Stimulated activated CD4-positive, alpha-beta T cell treated with anti-CD3 and anti-CD28 coated beads, Interleukin-15, amount 100 ng/mL, for 48 hours (primary cell): Measurements from ENCODE around the gene ACP5.
"Not testable (repeated sequence)": the region's sequence is repeated elsewhere in the genome, so short reads cannot be mapped to it uniquely, and the experiment has no call there.

ENCODE experiments used
- DNase-seq, 2 donors: peaks; one replicate each; pipeline ENCODE4 v3.0.0-alpha.2; 2020; ENCODE audit warnings: low read depth in 2 of 2

The ACP5 gene

DNA sequence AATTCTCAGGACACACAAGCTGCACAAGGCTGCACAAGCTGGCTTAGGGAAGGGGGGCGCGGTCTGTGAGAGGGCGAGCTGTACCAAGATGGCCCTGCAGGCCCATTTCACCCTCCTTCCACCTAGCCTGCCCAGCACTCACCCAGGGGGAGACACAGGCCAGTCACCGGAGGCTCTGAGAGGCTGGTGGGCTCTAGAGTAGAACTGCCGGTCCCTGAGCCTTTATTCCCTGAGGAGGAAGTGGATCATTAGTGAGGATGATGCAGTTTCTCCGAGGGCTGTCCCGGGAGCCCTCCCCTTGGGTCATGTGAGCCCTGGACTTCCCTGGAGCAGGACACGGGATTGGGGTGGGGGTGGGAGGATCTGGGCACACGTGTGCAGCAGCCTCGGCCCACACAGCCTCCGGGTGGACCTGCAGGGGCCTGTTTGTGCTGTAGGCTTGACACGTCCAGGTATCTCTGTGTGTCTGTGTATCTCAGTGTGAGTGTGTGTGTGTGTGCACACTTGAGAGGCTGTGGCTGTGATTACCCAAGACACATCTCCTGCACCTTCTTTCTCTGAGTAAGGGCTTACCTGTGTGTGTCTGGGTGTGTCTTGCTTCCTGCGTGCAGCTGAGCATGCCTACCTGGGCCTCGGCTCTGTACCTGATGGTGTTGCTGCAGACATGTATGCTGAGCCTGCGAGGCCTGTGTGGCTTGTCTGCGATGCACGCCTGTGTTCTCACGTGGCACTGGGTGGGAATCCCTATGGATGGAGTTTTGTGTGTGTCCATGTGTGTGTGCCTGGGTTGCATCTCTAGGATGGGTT, at the start of gene ACP5:
TSS of gene ACP5 (minus strand) at position 195 of the 807 bp plus-strand sequence. CDS start 328 bp downstream, outside the sequence.
- DNase-seq = no peak

DNA sequence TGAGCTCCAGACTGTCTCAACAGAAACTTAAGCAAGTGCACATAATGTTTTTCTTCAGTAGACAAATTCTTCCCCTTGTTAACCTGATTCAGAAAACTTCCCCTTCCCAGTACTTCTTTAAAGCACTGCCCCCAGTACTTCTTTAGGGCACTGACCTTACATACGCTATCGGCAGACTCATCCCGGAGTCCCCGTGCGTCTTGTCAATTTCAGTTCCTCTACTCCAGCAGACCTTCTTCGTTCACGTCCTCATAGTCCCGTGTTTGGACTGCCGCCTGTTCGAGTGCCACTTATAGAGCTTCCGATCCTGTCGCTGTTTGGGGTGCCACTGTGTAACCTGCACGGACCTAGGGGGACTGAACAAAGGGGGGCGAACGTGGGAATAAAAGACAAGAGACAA, 48.8 kb upstream of the ACP5 start:
- DNase-seq = no peak

DNA sequence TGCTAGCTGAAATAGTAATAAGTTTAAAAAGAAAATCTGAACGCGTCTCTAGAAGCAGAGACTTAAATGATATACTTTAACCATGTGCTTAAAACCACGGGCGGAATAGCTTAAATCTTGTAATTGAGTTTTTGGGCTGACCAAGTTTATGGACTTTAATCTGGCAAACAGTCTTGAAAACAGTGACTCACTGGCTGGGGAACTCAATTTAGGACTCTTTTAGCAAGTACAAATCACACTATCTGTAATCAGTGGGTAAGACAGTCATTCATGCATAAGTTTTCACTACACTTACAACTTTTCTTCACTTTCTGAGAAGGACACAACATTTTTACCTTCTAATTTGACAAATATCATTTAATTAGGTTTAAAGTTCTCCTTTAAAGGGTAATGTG, 46.6 kb upstream of the ACP5 start:
- no peak for DNase-seq

DNA sequence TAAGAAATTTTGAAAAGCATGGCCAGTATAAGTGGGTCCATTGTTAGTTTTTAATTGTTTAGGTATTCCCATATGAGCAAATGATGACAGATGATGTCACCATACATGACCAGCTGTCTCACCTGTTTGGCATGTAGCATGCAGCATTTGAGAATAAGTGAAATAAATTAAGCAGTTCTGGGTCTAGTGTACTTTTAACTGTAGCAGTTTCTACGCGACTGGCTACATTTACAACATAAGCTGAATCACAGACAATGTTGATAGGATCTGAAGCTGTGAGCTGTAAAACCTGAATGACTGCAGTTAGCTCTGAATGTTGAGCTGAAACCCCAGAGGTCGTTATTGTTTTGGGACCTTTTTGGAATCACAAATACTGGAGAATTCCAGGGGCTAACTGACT, 45.0 kb upstream of the ACP5 start:
- not testable (repeated sequence) for DNase-seq

DNA sequence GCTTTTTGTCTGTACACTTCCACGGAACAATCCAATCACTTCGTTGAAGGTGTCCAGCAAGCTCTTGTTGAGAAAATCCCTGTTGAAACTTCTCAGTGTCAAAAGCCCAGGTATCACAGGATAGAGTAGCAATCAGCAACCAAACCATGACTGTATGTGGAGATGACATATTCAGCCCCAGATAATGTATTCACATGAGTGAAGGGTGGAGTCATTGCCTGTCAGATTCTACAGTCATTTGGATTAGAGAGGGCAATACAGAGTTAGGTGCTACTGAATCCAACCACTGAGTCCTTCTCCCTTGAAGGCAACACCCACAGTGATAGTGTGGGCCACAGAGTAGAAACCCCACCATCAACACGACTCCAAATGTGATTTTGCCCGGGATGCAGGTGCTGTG, 43.1 kb upstream of the ACP5 start:
- DNase-seq = no peak

DNA sequence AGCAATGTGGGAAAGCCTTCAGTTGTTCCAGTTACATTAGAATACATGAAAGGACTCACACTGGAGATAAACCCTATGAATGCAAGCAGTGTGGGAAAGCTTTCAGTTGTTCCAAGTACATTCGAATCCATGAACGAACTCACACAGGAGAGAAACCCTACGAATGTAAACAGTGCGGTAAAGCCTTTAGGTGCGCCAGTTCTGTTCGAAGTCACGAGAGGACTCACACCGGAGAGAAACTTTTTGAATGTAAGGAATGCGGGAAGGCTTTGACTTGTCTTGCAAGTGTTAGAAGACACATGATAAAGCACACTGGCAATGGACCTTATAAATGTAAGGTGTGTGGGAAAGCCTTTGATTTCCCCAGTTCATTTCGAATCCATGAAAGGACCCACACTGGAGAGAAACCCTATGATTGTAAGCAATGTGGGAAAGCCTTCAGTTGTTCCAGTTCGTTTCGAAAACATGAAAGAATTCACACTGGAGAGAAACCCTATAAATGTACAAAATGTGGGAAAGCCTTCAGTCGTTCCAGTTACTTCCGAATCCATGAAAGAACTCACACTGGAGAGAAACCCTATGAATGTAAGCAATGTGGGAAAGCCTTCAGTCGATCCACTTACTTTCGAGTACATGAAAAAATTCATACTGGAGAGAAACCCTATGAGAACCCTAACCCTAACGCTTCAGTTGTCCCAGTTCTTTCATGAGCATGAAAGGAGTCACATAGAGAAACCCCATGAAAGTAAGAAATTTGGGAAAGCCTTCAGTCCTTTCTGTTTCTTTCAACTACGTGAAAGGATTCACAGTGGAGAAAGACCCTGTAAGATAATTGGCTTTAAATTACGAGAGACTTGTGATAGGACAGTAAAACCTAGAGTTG, 40.0 kb upstream of the ACP5 start:
- DNase-seq = no peak

DNA sequence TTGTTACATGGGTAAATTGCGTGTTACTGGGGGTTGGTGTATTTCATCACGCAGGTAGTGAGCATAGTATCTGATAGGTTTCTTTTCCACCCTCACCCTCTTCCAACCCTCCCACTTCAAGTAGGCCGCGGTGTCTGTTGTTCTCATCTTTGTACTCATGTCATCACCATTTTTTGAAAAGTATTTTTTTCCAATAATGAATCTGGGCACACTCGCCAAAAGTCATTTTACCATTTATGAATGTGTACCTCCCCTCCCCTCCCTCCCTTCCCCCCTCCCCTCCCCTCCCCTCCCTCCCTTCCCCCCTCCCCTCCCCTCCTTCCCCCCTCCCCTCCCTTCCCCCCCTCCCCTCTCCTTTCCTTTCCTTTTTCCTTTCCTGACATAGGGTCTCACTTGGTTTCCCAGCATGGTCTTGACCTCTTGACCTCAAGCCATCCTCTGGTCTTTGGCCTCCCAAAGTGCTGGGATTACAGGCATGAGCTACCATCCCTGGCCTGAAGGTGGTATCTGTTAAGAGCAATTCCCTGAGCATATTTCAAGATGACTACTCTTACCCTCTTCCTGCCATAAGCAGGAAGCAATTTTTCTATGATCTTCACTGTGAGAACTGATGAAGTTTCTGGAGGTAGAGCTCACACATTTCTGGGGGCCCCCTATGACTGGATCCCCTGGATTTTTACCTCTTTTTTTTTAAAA, 35.5 kb upstream of the ACP5 start:
- DNase-seq = no peak

DNA sequence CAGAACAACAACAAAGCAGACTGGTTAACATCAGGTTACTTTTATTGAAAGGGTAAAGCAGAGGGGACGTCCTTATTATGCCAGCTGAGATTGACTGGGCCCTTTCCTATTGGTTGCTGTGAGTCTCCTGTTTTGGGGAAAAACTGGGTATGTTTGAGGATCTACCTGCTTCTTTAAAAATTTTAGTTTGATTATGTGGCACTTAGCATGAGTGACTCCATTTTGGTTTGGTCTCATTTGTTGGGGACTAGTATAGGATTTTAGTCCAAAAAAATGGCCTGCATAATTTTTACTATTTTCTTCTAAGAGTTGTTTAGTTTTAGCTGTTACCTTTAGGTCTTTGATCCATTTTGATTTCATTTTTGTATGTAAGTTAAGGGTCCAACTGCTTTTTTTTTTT, 34.3 kb upstream of the ACP5 start:
- DNase-seq = no peak

DNA sequence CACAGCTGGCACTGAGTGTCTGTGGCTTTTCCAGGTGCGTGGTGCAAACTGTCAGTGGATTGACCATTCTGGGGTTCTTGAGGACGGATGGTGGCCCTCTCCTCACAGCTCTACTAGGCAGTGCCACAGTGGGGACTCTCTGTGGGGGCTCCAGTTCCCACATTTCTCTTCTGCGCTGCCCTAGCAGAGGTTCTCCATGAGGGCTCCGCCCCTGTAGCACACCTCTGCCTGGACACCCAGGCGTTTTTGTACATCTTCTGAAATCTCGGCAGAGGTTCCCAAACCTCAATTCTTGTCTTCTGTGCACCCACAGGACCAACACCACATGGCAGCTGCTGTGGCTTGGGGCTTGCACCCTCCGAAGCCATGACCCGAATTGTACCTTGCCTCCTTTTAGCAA, 29.0 kb upstream of the ACP5 start:
- DNase-seq = no peak

DNA sequence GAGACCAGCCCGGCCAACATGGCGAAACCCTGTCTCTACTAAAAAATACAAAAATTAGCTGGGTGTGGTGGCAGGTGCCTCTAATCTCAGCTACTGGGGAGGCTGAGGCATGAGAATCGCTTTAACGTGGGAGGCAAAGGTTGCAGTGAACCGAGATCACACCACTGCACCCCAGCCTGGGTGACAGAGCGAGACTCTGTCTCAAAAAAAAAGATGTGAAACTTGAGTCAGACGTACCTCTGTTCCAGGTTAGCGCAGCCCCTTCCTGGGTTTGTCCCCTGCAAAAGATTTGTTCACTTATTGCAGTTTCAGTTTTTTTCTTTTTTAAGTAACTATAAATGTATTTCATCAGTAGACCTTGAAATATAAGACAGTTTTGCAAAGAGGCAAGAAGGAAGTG, 22.3 kb upstream of the ACP5 start:
- DNase-seq = not testable (repeated sequence)

DNA sequence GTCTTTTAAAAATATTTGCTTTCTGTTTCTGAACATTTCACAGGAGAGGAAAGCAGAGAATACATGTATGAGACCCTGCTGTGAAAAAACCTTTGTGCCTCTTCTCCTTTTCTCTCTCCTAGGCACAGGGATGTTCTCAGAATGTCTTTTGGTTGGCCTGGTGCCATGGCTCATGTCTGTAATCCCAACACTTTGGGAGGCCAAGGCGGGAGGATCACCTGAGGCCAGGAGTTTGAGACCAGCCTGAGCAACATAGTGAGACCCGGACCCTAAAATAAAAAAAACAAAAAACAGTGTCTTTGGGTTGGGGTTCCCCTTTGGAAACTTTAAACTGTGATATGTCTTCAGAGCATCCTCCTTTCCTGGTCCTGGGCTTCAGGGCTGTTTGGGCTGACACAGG, 21.3 kb upstream of the ACP5 start:
- DNase-seq = no peak

DNA sequence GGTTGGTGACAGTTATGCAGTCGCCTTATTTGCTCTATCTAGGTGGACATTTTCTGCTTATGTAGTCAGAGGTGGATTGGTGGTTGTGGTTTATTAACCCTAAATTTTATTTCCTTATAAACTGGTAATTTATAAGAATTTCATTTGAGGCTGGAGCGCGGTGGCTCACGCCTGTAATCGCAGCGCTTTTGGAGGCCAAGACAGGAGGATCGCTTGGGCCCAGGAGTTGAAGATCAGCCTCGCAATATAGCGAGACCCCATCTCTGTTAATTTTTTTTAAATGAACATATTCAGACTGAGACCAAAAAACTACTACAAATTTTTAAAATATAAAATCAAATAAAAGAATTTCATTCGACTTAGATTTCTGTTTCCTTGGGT, 20.6 kb upstream of the ACP5 start:
- DNase-seq = no peak

DNA sequence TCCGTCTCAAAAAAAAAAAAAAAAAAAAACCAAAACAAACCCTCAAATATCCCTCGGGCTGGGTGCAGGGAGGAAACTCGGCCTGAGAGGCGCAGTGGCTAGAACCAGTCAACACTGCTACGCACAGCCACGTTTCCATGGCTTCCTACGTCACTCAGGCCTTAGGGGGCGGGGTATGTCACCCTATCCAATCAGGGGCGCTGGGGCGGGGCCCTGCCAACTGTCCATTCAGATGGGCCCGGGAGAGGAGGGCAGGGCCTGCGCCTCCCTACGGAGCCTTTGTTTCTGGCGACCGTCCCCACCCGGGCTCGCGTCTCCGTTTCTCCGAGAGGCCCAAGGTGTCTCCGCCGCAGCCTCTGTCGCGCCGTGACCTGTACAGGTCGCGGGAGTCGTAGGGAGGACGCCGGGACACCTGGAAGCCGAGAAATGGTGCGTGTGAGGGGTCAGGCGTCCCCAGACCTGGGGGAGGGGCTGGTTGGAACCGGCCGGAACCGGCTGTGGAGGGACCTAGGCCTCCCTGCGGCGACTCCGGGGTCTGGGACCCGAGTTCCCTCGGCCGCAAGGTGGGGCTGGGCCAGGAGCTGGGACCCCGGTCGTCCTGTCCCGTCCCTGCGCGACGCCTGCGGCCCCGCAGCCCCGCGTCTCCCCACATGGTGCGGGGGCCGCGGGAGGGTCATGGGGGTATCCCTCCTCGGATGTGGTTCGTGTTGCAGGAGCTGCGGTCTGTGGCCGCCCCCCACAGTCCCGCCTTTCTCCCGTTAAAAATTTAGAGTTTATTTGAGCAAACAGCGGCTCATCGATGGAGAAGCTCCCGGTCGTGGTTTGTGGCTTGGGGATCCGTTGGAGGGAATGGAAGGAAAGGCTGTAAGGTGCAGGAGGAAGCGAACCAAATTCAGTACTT, 20.0 kb upstream of the ACP5 start, which contains the start of gene ZNF627:
TSS of gene ZNF627 (plus strand) at position 282 of the 901 bp plus-strand sequence. CDS start at position 427, 145 bp downstream.
- DNase-seq = peak; percentile 97 to 99

DNA sequence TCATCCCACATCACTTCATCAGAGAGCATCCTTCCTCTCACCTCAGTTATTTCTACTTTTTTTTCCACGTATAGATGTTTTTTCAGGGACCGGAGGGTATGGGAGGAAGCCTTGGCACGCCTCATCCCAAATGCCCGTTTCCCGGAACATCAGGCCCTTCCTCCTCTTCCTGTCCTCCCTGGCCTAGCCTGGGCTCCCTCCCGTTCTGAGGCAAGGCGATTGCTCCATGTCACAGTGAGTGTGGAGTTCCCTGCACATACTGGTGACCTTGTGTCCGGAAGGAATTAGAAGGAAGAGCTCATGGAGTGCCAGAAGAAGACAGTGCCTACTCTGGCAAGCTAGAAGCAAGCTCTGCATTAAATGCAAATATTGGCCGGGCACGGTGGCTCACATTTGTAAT, 18.7 kb upstream of the ACP5 start:
- DNase-seq = no peak

DNA sequence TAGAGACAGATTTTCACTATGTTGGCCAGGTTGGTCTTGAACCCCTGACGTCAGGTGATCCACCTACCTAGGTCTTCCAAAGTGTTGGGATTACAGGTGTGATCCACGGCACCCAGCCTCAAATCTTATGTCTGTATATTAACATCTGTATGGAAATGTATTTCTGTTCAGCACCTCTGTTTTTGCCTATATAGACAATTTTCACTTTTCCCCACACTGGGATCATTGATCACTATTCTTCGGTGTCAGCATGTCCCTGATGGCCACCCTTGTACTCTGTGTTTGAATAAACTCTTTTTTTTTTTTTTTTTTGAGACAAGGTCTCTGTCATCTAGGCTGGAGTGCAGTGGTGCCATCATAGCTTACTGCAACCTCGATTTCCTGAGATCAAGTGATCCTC, 16.6 kb upstream of the ACP5 start:
- no peak for DNase-seq

DNA sequence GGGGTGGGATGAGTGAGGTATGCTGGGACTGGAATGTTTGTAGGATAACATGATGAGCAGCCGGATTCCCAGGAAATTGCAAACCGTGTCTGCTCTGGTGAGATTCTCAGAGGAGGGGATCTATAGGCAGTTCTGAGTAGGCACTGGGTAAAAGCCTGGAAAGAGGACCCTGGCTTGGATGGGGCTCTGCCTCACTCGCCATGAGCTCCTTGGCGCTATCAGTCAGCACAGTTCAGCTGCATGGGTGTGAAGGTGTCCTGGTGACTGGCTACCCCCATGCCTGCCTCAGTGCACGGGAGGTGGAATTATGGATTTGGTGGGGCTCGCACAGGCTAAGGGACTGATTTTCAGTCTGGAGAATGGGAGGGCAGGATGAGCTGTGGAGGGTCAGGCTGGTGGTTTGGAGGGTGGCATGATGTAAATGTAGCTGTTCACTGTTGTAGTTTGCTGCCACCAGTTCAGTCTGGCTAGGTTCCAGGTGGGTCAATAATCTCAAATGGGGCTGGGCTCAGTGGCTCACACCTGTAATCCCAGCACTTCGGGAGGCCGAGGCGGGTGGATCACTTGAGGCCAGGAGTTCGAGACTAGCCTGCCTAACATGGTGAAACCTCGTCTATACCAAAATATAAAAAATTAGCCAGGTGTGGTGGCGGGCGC, 10.7 kb upstream of the ACP5 start:
- no peak for DNase-seq

DNA sequence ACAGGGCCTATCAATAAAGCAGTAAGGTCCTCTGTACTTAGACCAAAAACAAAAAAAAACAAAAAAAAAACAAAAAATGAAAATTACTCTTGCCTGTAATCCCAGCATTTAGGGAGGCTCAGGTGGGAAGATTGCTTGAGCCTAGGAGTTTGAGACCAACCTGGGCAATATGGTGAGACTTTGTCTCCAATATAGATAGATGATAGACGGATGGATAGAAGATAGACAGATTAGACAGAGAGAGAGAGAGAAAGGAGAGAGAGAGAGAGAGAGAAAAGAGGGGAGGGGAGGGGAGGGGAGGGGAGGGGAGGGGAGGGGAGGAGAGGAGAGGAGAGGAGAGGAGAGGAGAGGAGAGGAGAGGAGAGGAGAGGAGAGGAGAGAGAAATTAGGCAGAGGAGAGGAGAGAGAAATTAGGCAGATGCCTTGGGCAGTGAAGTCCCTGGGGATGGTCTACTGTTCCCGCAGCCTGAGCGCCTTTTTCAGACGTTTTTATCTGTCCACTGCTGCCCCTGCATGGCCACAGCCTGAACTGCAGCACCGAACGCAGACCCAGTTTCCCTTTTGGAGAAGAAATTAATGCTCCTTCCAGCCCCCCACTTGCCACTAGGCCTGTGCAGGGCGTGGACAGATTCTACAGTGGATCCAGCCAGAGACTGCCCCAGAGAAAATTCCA, 10.0 kb upstream of the ACP5 start:
- peak; percentile 55 to 66 for DNase-seq

DNA sequence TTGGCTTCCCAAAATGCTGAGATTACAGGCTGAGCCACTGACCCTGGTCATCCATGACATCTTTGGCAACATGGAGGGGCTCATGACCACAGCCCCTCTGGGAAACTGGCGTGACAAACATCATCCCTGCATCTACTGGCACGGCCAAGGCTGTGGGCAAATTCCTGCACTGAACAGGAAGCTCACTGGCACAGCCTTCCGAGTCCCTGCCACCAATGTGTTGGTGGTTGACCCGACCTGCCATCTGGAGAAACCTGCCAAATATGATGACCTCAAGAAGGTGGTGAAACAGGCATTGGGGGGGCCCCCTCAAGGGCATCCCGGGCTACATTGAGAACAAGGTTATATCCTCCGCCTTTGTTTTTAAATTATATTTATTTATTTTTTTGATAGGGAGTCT, 8.9 kb upstream of the ACP5 start:
- DNase-seq = no peak

DNA sequence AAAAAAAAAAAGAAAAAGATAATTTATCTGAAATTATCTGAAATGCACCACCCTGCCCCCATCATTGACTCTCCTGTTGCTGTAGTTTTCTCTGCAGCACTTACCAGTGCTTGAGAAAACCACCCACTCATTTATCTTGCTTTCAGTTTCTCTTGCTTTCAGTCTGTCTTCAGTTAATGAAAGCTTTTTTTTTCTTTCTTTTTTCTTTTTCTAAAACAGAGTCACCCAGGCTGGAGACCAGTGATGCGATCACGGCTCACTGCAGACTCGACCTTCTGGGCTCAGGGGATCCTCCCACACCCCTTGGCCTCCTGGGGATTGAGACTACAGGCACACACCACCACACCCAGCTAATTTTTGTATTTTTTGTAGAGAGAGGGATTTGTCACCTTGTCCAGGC, 4.3 kb upstream of the ACP5 start:
- peak in 1 of 2 donors; percentile 57 for DNase-seq

DNA sequence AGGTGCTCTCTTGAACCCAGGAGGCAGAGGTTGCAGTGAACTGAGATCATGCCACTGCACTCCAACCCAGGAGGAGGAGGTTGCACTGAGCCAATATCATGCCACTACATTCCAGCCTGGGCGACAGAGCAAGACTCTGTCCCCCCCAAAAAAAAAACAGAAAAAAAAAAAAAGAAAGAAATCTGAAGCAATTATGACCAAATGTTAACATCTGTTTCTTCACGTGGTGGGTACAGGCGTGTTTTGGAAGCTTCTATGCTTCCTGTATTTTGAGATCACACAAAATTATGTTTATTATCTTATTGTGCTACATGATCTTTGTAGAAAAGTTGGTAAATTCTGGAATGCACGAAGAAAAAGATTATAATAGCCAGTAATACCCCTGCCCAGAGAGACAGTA, 2.7 kb upstream of the ACP5 start:
- DNase-seq = no peak
